Stimulated activated CD4-positive, alpha-beta T cell treated with anti-CD3 and anti-CD28 coated beads, Interleukin-2, amount 100 ng/mL, for 4 hours (primary cell): ENCODE data around the gene MARCHF5.
"Not testable (repeated sequence)": the region's sequence is repeated elsewhere in the genome, so short reads cannot be mapped to it uniquely, and the experiment has no call there.

Experiments used
- DNase-seq: peaks from one replicate; pipeline ENCODE4 v3.0.0-alpha.2; 2020; ENCODE audit warnings: low read depth

The MARCHF5 gene

GRCh38 chr10:92387289-92387940 lies 96.4 kb downstream of the MARCHF5 start:
- no peak for DNase-seq

- DNase-seq = not testable (repeated sequence)
Observed at GRCh38 chr10:92393173-92393572, 102.2 kb downstream of the MARCHF5 start.

- no peak for DNase-seq
Observed at GRCh38 chr10:92395271-92395670, 104.3 kb downstream of the MARCHF5 start.

- not testable (repeated sequence) for DNase-seq
Observed at GRCh38 chr10:92402234-92402633, 111.3 kb downstream of the MARCHF5 start.
